NOMO-1 treated with DMSO at 0.1 percent for 48 hours (cell line): Measurements from ENCODE around the gene PRKX.
"Not testable (repeated sequence)": the region's sequence is repeated elsewhere in the genome, so short reads cannot be mapped to it uniquely, and the experiment has no call there.

Source experiments
- DNase-seq: peaks from one replicate; lab custom pipeline; 2025; ENCODE audit not compliant: unreplicated experiment; lab: John Stamatoyannopoulos, UW

Gene PRKX

DNA sequence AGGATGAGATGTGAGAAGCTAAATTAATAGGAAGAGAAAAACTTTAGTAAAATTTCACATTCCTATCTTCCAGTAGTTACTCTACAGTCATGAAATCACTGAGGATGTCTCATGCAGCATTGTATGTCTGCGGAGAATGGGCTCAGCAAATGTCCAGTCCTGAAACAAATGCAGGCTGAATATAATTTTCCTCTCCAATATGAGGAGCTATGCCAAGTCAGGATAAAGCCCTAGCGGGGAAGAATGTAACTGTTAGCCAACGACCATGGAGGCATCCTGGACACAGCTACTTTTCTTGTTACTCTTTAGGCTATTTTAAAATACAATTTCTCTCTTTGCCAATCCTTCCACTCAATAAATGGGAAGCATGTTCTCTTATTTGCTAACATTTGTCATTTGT lies 127.7 kb downstream of the PRKX start:
- DNase-seq, result no peak

DNA sequence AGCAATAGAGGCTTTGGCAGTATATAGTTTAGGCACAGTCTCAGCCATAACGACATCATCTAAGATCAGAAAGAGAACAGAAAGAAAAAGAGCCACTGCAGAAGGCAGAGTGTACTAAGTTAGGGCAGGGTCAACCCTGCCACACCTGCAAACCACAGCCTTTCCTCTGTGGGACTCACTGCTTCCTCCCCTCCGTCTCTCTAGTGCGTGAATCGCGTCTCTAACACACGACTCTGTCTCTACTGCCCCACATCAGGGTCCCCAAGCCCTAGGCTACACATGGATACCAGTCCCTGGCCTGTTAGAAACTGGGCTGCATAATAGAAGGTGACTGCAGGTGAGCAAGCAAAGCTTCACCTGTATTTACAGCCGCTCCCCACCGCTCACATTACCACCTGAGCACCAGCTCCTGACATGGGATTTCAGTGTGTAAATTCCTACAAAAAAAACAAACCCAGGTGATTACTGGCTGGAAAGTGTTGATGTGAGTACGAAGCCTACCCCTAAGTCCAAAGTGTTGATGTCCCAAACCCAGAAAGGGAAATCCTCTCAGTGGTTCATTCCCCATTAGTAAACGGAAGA lies 128.9 kb downstream of the PRKX start:
- no peak for DNase-seq

DNA sequence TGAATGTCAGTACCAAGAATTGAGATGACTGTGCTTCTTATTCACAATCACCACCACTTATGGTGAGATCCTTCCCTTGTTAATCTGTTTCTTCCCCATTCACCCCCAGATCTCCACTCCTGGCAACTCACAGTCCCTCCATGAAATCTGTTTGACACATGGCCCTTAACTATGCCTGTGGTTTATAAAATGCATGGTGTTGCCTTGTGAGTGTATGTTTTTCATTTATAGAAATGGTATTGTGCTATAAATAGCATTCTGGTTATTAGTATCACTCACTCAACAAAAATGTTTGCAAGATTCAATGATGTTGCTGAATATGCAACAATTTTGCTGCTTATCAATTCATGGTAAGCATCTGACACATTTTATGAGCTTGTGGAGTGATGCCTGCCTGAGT lies 131.0 kb downstream of the PRKX start:
- DNase-seq, result no peak

DNA sequence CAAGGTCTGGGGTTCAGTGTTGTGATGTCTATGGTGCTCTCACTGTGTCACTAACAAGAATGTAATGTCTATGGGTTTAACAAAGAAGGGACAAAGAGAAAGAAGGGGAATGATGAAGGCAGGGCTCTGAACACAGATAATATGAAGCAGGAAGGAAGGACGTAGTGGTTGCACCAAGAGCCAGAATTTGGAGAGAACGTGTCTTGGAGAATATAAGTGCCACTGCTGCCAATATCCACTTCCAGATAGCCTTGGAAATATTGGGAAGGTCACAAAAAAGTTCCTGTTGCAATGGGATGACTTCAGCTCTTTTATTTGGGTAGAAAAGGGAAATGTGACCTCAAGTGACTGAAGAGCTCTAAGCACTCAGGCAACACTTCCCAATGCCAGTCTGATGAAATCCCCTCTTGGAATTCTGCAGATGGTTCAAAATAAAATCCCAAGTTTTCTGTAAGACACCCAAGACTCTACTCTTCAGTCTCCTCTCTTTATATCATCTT lies 131.8 kb downstream of the PRKX start:
- no peak for DNase-seq

DNA sequence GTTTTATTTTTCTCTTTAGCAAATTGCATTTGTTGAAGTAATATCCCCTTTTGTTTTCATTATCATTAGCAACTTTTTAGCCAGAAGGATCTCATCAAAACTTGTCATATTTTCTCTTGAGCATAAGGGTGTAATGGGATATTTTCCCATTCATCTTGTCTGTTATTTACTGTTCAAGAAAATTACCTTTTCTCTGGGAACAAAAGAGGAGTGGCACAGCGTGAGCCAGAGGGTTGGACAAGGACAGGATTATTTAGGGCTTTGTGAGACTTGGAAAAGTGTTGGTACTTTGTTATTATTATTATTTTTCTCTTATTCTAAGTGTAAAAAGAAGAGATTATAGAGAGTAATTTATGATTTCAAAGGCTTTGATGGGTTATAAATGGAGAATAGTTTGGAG lies 135.9 kb downstream of the PRKX start:
- no peak for DNase-seq

DNA sequence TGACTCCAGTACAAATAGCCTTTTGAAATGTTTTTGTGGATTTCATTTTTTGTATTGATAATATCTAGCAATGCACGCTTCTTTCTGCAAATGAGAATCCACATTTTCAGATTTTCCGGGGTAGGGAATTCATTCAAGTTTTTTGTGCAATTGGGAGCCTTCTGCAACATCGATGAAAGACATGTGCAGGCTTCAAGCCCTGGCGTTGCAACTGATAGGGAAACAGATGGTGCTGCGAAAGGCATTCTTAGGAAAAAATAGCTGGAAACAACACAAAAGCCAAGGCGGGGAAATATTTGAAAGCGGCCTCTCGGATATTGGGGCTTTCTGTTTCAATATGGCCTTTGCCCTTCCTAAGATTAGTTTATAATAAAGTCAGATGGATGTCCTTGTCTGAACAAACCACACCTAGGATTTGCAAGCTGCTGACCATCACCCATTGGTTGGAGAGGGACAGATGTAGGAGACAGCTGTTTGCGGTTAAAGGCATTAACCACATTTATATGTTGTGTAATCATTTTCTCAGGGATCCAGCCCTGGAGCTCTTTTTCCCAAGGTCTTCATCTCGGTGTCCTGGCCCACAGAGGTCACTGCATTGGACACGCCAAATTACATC lies 136.5 kb downstream of the PRKX start:
- no peak for DNase-seq

DNA sequence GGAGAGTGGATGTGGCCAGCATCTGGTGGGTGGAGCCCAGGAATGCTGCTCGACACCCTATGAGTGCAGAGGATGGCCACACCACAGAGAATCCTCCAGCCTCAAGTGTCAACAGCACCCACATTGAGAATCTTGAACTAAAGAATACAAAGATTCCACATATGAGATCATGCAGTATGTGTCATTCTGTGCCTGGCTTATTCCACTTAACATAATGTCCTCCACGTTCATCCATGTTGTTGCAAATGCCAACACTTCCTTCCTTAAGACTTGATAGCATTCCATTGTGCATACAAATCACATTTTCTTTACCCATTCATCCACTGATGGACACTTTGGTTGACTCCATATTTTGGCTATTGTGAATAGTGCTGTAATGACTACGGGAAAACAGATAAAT lies 145.8 kb downstream of the PRKX start:
- no peak for DNase-seq

DNA sequence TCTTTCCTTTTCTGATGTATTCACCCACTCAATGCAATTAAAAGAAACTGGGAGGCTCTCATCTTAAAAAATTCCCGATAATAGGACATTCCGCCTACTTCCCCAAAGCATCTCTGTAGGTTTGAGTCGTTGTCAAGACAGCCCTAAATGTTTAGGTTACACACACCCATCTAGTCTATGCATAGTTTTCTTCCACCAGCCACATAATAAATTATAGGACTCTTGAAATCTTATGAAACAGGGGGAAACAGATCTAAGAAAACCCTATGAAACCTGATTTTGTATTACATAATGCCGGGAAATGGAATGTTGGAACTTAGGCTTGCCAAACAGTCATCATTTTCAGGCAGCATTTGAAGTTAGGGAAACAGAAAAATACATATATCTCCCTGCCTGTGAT lies 150.0 kb downstream of the PRKX start:
- no peak for DNase-seq

DNA sequence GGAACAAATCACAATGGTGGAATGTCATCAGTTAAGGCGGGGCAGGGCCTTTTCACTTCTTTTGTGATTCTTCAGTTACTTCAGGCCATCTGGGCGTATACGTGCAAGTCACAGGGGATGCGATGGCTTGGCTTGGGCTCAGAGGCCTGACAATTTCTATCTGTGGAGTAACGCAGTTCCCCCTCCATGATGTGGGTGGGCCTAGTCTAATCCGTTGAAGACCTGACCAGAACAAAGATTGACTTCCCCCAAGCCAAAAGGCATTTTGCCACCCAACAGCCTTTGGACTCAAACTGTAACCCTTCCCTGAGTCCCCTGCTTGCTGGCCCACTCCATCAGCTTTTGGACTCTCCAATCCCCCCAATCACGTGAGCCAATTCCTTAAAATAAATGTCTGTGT lies 153.4 kb downstream of the PRKX start:
- not testable (repeated sequence) for DNase-seq
